ENCODE measurements around the gene PRKN.

PRKN gene

GRCh38 chr6:162050579-162050978 lies 677.0 kb downstream of the PRKN start:
- no peak overlapping the region for H3K4me3 ChIP-seq (ENCODE audit: low read depth, low read length)
- no peak for DNase-seq (ENCODE audit: low read depth)
- no peak for TF ChIP-seq CTCF (IDR thresholded peaks at IDR 0.05; ENCODE audit: low read depth, low read length, missing control alignments)

- H3K4me3 ChIP-seq (ENCODE audit: low read depth, low read length): no peak overlapping the region
- no peak for TF ChIP-seq CTCF (IDR thresholded peaks at IDR 0.05; ENCODE audit: low read depth, low read length, missing control alignments)
- no peak for DNase-seq (ENCODE audit: low read depth)
These were observed 681.2 kb downstream of the PRKN start for GRCh38 chr6:162046324-162046723.

- no peak for TF ChIP-seq CTCF (IDR thresholded peaks at IDR 0.05; ENCODE audit: low read depth, low read length, missing control alignments)
- no peak overlapping the region for H3K4me3 ChIP-seq (ENCODE audit: low read depth, low read length)
- DNase-seq (ENCODE audit: low read depth): no peak
These were observed 694.9 kb downstream of the PRKN start for GRCh38 chr6:162032620-162033019.

- DNase-seq (ENCODE audit: low read depth): no peak
- H3K4me3 ChIP-seq (ENCODE audit: low read depth, low read length): no peak overlapping the region
- no peak for TF ChIP-seq CTCF (IDR thresholded peaks at IDR 0.05; ENCODE audit: low read depth, low read length, missing control alignments)
These were observed 697.5 kb downstream of the PRKN start for GRCh38 chr6:162029873-162030576.

GRCh38 chr6:162026843-162027242 lies 700.7 kb downstream of the PRKN start:
- TF ChIP-seq CTCF (IDR thresholded peaks at IDR 0.05; ENCODE audit: low read depth, low read length, missing control alignments): no peak
- no peak overlapping the region for H3K4me3 ChIP-seq (ENCODE audit: low read depth, low read length)
- no peak for DNase-seq (ENCODE audit: low read depth)

- TF ChIP-seq CTCF (IDR thresholded peaks at IDR 0.05; ENCODE audit: low read depth, low read length, missing control alignments): no peak
- H3K4me3 ChIP-seq (ENCODE audit: low read depth, low read length): no peak overlapping the region
- no peak for DNase-seq (ENCODE audit: low read depth)
These were observed 701.5 kb downstream of the PRKN start for GRCh38 chr6:162026031-162026430.

- no peak for DNase-seq (ENCODE audit: low read depth)
- no peak for TF ChIP-seq CTCF (IDR thresholded peaks at IDR 0.05; ENCODE audit: low read depth, low read length, missing control alignments)
- H3K4me3 ChIP-seq (ENCODE audit: low read depth, low read length): no peak overlapping the region
These were observed 708.2 kb downstream of the PRKN start for GRCh38 chr6:162019349-162019748.

All from GM12864 (cell line).